Bronchial epithelial cell (primary cell): ENCODE measurements around the gene TDP1. TPM values are rescaled to one million over a fixed set of nuclear protein-coding genes. Genes with fewer than 3 reads are reported as not detected.
"Not testable (repeated sequence)": the region's sequence is repeated elsewhere in the genome, so short reads cannot be mapped to it uniquely, and the experiment has no call there.

Experiments
- DNase-seq: peaks from one replicate; pipeline ENCODE4 v3.0.0-alpha.2; 2010; ENCODE audit warnings: low read depth
- FAIRE-seq: peaks from 2 replicates; lab custom pipeline; 2011; peaks lifted over from hg19 to GRCh38; lab: Jason Lieb, UNC
- H3K27me3 ChIP-seq: 2 replicates; pipeline ENCODE4 v1.5.1; 2011; ENCODE audit warnings: low read length; ENCODE audit not compliant: control insufficient read depth, insufficient read depth
- H3K36me3 ChIP-seq: 2 replicates; pipeline ENCODE4 v1.5.1; 2011; ENCODE audit warnings: low read length; ENCODE audit not compliant: control insufficient read depth, insufficient read depth
- H3K4me3 ChIP-seq: 2 replicates; pipeline ENCODE4 v1.5.1; 2011; ENCODE audit warnings: mild to moderate bottlenecking, low read depth, low read length, control low read depth
- total RNA-seq: library from RNA; depleted of rRNA; stranded (reverse); fragments of >200 nt; gene quantifications from 2 replicates; pipeline ENCODE4 v1.2.1, GENCODE V29; 2014
- TF ChIP-seq, protein P1 (sequence below): IDR thresholded peaks from 2 replicates; pipeline ENCODE4 v1.5.1; 2011; ENCODE audit warnings: mild to moderate bottlenecking, moderate library complexity, low read length, control low read depth, inconsistent platforms; ENCODE audit not compliant: insufficient read depth, severe bottlenecking

Gene TDP1
- total RNA-seq, 1 donor from 2014 or later = 13.2 TPM

DNA sequence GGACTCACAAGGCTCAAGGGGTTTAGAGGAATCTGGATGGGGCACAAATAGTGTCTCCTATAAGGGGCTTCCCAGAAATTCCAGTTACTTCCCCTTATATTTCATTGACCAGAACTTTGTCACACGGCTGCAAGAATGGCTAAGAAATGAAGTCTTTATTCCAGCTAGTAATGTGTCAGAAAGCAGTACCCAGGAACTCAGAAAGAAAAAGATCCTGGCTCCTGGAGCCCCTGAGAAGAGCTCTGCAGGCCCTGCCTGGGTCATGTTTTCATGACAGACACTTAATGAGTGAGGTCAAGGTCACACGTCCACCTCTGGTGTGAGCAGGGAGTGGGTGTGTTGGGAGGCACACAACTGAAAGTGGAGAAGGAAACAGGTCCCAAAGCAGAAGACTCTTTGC is 123.8 kb downstream of the TDP1 start:
- DNase-seq (no peak), FAIRE-seq (peak; percentile 52)
- no peaks in the 10 kb centered on the region for H3K27me3 ChIP-seq
- no peaks in the 10 kb centered on the region for H3K36me3 ChIP-seq
- TF ChIP-seq, protein P1, sequence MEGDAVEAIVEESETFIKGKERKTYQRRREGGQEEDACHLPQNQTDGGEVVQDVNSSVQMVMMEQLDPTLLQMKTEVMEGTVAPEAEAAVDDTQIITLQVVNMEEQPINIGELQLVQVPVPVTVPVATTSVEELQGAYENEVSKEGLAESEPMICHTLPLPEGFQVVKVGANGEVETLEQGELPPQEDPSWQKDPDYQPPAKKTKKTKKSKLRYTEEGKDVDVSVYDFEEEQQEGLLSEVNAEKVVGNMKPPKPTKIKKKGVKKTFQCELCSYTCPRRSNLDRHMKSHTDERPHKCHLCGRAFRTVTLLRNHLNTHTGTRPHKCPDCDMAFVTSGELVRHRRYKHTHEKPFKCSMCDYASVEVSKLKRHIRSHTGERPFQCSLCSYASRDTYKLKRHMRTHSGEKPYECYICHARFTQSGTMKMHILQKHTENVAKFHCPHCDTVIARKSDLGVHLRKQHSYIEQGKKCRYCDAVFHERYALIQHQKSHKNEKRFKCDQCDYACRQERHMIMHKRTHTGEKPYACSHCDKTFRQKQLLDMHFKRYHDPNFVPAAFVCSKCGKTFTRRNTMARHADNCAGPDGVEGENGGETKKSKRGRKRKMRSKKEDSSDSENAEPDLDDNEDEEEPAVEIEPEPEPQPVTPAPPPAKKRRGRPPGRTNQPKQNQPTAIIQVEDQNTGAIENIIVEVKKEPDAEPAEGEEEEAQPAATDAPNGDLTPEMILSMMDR = no peak
- no peak overlapping the region for H3K4me3 ChIP-seq

DNA sequence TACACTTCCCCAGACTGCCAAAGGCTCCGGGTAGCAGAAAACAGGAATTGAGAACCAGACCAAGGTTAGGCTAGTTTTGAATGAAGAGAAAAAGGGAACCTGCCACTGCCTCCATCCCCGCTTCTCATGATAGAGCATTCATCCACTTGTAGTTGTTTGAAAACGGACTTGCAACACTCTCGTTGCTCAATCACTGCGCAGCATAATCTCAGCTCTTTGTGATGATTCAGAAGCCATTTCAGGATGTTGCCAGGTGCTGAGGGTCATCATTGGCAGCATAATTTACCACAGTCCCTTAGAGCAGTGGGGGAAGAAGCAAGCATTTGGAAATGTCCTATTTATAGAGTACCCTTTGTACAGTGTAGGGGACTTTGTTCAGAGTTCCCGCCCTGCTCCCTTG is 131.7 kb downstream of the TDP1 start:
- TF ChIP-seq, protein P1 = no peak
- DNase-seq = peak; percentile 63
- no peak overlapping the region for H3K4me3 ChIP-seq
- no peak for FAIRE-seq
- H3K27me3 ChIP-seq = no peaks in the 10 kb centered on the region
- no peaks in the 10 kb centered on the region for H3K36me3 ChIP-seq

DNA sequence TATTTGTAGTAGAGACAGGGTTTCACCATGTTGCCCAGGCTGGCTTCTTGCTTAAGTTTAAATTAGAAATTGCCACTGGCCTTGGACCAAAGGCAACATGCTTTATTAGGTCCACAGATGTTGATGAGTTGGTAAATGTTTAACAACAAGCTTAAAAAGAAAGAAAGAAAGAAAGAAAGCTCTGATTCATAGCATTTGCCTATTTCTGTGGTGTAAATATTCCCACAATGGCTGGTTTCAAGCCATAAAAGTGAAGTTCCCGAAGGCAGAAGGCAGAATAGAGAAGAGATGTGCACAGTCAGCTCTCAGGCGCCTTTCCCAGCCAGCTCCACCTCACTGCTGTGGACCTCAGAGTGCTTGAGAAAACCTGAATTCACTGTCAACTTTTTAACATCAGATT is 132.4 kb downstream of the TDP1 start:
- H3K4me3 ChIP-seq = no peak overlapping the region
- FAIRE-seq (no peak), DNase-seq (no peak)
- no peaks in the 10 kb centered on the region for H3K36me3 ChIP-seq
- no peaks in the 10 kb centered on the region for H3K27me3 ChIP-seq
- TF ChIP-seq, protein P1 = no peak

DNA sequence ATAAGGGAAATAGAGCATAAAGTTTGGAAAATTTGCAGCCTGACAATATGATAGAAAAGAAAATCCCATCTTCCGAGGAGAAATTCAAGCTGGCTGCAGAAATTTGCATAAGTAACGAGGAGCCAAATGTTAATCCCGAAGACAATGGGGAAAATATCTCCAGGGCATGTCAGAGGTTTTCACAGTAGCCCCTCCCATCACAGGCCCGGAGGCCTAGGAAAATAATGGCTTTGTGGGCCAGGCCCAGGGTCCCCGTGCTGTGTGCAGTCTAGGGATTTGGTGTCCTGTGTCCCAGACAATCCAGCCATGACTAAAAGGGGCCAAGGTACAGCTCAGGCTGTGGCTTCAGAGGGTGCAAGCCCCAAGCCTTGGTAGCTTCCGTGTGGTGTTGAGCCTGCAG is 133.8 kb downstream of the TDP1 start:
- FAIRE-seq, H3K36me3 ChIP-seq, H3K4me3 ChIP-seq, DNase-seq, H3K27me3 ChIP-seq: not testable (repeated sequence)

DNA sequence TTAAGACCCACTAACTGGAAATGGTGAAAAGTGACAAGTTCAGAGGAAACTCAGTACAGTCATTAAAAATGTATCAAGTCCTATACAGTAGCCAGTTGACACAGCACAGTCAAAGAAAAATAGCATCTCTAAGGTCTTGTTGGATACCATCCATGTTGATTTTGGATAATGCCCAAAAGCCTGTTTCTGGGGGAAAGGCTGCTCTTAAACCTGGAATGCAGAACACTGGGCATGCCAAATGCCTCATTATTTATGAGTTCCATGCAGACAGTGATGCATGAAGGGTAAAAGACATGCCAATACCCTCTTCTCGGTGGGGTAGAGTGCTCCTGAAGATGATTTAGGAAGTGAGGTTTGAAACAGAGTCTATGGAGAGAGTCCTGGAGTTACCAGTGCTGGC is 135.7 kb downstream of the TDP1 start:
- no peak overlapping the region for H3K4me3 ChIP-seq
- DNase-seq = no peak
- no peak for FAIRE-seq
- H3K36me3 ChIP-seq = no peaks in the 10 kb centered on the region
- TF ChIP-seq, protein P1 = no peak
- H3K27me3 ChIP-seq = no peaks in the 10 kb centered on the region

DNA sequence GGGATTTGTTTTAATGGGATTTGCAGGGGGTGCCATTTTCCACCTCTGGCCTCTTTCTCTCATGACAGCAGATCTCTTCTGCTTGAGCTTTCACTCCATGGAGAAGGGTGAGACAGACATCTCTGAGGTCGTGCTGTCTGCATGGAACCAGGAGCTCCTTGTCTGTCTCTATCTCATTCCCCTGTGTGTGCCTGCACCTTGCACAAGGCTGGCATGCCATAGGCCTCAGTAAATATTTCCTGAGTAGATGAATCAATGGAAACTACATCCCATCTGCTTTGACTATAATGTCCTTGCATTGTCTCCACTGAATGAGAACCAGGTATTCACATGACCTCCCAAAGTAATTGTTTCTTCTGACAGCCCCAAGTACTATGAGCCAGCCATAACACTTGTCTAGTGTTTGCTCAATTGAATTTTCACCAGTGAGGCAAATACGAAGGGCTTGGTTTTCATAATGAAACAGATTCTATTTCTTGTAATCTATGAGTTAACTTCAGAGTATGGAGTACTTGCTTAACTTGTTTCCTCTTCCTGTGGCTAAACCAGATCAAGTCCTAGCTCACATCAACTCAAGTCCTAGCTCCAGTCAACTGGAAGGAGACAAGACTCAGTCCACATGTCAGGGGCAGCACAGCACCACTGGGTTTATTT is 138.3 kb downstream of the TDP1 start:
- TF ChIP-seq, protein P1 = no peak
- DNase-seq = no peak
- peak; percentile 13 for FAIRE-seq

More for the DNA sequence above, 138.3 kb downstream of the TDP1 start:
- Histone ChIP-seq H3K4me3 (no peak overlapping the region), H3K27me3 (no peaks in the 10 kb centered on the region), H3K36me3 (no peaks in the 10 kb centered on the region)

Other genes with a start within 250 kb of the TDP1 start
- 1.1 and 3.3 TPM in 2 replicates for gene EFCAB11, start 1.2 kb upstream of the TDP1 start, total RNA-seq
- not detected in 2 replicates for gene KCNK13, start 106.1 kb downstream of the TDP1 start, total RNA-seq